DND-41 (cell line): Measurements from ENCODE around the gene PIEZO1.
A peak's percentile ranks its signal among the peaks of the same experiment; 100 is the strongest.

Experiments used
- ATAC-seq: fragments of 200-7000 bp; cut with Tn5 transposase; 3 replicates; pipeline ENCODE4 v1.9.1; 2021; ENCODE audit warnings: low read depth; ENCODE audit not compliant: insufficient read depth
- DNase-seq: peaks from one replicate; pipeline ENCODE4 v3.0.0-alpha.2; 2020
- H2AFZ ChIP-seq: 2 replicates; pipeline ENCODE4 v1.6.0; 2012; ENCODE audit warnings: low read depth, low read length
- H3K27ac ChIP-seq: 2 replicates; pipeline ENCODE4 v1.5.1; 2012; ENCODE audit warnings: low read length, inconsistent platforms
- H3K27me3 ChIP-seq: fragments of 200-600 bp; sonication (generic); 2 replicates; pipeline ENCODE4 v1.6.0; 2012; ENCODE audit warnings: low read length, mild to moderate bottlenecking, inconsistent platforms; ENCODE audit not compliant: insufficient read depth, poor library complexity
- H3K36me3 ChIP-seq: 2 replicates; pipeline ENCODE4 v1.5.1; 2012; ENCODE audit warnings: low read length, inconsistent platforms; ENCODE audit not compliant: insufficient read depth
- H3K4me1 ChIP-seq: 2 replicates; pipeline ENCODE4 v1.5.1; 2012; ENCODE audit warnings: mild to moderate bottlenecking, low read length; ENCODE audit not compliant: insufficient read depth
- H3K4me2 ChIP-seq: 2 replicates; pipeline ENCODE4 v1.6.0; 2012; ENCODE audit warnings: mild to moderate bottlenecking, moderate library complexity, low read length, inconsistent platforms; ENCODE audit not compliant: insufficient read depth
- H3K4me3 ChIP-seq, 2 experiments: fragments of 200-600 bp in 1 of 2; shearing (Covaris generic) in 1 of 2; 2 replicates each; pipeline ENCODE4 v1.5.1; 2012 to 2016; ENCODE audit warnings: inconsistent platforms in 2 of 2, low read length in 2 of 2, mild to moderate bottlenecking in 2 of 2, low read depth in 1 of 2, moderate library complexity in 1 of 2
- H3K79me2 ChIP-seq: 2 replicates; pipeline ENCODE4 v1.6.0; 2012; ENCODE audit warnings: low read length, inconsistent platforms; ENCODE audit not compliant: insufficient read depth
- H3K9ac ChIP-seq: 2 replicates; pipeline ENCODE4 v1.6.0; 2012; ENCODE audit warnings: low read depth, mild to moderate bottlenecking, inconsistent platforms, low read length, moderate library complexity
- H3K9me3 ChIP-seq: 2 replicates; pipeline ENCODE4 v1.5.1; 2012; ENCODE audit warnings: low read length, moderate library complexity, mild to moderate bottlenecking, inconsistent platforms; ENCODE audit not compliant: insufficient read depth, severe bottlenecking
- H4K20me1 ChIP-seq: 2 replicates; pipeline ENCODE4 v1.6.0; 2012; ENCODE audit warnings: low read length; ENCODE audit not compliant: insufficient read depth
- EZH2 ChIP-seq: IDR thresholded peaks from 3 replicates; pipeline ENCODE4 v1.6.1; 2012; ENCODE audit warnings: borderline replicate concordance, low read depth, mild to moderate bottlenecking, moderate library complexity, low read length, inconsistent platforms; ENCODE audit not compliant: severe bottlenecking
- TF ChIP-seq, protein P1 (sequence below): IDR thresholded peaks from 2 replicates; pipeline ENCODE4 v1.5.1; 2012; ENCODE audit warnings: borderline replicate concordance, low read length, moderate library complexity, mild to moderate bottlenecking; ENCODE audit not compliant: poor library complexity, severe bottlenecking; ENCODE audit errors: extremely low read depth

Gene PIEZO1, protein sequence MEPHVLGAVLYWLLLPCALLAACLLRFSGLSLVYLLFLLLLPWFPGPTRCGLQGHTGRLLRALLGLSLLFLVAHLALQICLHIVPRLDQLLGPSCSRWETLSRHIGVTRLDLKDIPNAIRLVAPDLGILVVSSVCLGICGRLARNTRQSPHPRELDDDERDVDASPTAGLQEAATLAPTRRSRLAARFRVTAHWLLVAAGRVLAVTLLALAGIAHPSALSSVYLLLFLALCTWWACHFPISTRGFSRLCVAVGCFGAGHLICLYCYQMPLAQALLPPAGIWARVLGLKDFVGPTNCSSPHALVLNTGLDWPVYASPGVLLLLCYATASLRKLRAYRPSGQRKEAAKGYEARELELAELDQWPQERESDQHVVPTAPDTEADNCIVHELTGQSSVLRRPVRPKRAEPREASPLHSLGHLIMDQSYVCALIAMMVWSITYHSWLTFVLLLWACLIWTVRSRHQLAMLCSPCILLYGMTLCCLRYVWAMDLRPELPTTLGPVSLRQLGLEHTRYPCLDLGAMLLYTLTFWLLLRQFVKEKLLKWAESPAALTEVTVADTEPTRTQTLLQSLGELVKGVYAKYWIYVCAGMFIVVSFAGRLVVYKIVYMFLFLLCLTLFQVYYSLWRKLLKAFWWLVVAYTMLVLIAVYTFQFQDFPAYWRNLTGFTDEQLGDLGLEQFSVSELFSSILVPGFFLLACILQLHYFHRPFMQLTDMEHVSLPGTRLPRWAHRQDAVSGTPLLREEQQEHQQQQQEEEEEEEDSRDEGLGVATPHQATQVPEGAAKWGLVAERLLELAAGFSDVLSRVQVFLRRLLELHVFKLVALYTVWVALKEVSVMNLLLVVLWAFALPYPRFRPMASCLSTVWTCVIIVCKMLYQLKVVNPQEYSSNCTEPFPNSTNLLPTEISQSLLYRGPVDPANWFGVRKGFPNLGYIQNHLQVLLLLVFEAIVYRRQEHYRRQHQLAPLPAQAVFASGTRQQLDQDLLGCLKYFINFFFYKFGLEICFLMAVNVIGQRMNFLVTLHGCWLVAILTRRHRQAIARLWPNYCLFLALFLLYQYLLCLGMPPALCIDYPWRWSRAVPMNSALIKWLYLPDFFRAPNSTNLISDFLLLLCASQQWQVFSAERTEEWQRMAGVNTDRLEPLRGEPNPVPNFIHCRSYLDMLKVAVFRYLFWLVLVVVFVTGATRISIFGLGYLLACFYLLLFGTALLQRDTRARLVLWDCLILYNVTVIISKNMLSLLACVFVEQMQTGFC (N-terminal part only)

DNA sequence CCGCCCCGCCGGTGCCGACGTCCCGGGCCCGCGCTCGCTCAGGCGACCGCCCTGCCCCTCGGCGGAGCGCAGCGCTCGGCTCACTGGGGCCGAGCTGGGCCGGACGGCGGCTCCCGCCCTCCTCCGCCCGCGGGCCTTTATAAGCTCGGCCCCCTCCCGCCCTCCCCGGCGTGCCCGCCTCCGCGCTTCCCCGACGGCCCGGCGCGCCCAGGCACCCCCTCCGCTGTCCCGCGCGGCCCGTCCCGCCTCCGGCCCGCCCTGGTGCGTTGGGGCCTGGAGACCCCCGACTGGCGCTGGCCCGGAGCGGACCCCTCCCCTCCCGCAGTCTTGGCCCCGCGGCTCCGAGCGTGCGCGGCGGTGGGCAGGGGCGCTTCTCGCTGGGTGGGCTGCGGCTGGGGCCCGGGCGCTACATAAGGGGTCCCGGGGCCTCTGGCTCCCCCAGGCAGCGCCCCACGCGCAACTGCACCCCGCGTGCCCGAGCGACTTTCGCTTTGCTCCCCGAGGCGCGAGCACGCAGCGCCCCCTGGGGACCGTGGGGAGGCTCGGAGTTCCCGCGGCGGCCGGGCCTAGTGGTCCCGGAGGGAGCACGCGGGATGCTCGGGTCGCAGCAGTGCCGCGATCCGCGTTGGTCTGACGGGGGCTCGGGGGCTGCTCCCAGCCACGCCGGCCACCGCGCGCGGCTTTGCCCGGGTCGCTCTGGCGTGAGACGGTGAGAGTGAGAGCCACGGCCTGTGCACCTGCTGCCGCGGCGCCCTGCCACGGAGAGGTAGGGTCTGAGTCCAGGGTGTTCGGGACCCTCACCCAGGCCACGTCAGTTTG is at the start of gene PIEZO1:
Gene PIEZO1 (minus strand): TSS at position 115 of the 819 bp plus-strand sequence. CDS start 256 bp downstream, outside the sequence.
- DNase-seq = peak; percentile 77
- TF ChIP-seq EZH2 = no peak
- TF ChIP-seq, protein P1, sequence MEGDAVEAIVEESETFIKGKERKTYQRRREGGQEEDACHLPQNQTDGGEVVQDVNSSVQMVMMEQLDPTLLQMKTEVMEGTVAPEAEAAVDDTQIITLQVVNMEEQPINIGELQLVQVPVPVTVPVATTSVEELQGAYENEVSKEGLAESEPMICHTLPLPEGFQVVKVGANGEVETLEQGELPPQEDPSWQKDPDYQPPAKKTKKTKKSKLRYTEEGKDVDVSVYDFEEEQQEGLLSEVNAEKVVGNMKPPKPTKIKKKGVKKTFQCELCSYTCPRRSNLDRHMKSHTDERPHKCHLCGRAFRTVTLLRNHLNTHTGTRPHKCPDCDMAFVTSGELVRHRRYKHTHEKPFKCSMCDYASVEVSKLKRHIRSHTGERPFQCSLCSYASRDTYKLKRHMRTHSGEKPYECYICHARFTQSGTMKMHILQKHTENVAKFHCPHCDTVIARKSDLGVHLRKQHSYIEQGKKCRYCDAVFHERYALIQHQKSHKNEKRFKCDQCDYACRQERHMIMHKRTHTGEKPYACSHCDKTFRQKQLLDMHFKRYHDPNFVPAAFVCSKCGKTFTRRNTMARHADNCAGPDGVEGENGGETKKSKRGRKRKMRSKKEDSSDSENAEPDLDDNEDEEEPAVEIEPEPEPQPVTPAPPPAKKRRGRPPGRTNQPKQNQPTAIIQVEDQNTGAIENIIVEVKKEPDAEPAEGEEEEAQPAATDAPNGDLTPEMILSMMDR = peak; percentile 89
- Histone ChIP-seq H3K9me3 (no peaks in the 10 kb centered on the region), H3K79me2 (peaks cover 56% of the 10 kb centered on the region), H3K9ac (peak within 1 kb of the TSS; percentile 94), H3K27ac (peak within 1 kb of the TSS; percentile 86), H3K36me3 (no peaks in the 10 kb centered on the region; the same call in 1 of the 2 replicates), H3K27me3 (no peaks in the 10 kb centered on the region), H4K20me1 (peaks cover 32% of the 10 kb centered on the region), H2AFZ (peak within 1 kb of the TSS; percentile 69), H3K4me3 (peak within 1 kb of the TSS; percentile 56 to 64), H3K4me2 (peak within 1 kb of the TSS; percentile 73), H3K4me1 (peaks cover 56% of the 10 kb centered on the region)
- peak; percentile 22 for ATAC-seq

DNA sequence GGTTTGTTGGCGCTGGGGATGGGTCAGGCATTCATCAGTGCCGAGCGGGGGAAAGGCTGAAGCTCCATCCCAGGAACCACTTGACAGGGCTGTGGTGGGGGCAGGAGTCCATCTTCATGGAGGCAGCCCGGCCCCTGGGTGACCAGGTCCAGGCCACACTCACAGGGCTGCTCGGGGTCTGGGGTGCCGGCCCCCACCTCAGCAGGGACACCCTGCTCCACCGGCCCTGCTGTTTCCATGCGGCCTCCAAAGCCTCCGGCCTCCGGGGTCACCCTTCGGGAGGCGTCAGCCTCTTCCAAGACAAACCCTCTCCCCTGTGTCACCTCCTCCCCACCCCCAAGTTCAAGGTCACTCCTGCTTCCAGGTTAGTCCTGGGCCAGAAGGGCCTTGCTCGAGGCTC is 49.6 kb upstream of the PIEZO1 start:
- no peaks in the 10 kb centered on the region for H3K9me3 ChIP-seq
- H3K4me1 ChIP-seq = no peaks in the 10 kb centered on the region
- no peak for TF ChIP-seq EZH2
- TF ChIP-seq, protein P1 = no peak
- H3K27ac ChIP-seq = no peak overlapping the region
- H4K20me1 ChIP-seq = no peaks in the 10 kb centered on the region
- H3K27me3 ChIP-seq = no peaks in the 10 kb centered on the region
- ATAC-seq = no peak
- no peak overlapping the region for H3K4me3 ChIP-seq
- no peak overlapping the region for H3K4me2 ChIP-seq
- no peak overlapping the region for H2AFZ ChIP-seq
- no peak for DNase-seq
- H3K9ac ChIP-seq = no peak overlapping the region
- H3K36me3 ChIP-seq = peaks cover 22% of the 10 kb centered on the region
- no peaks in the 10 kb centered on the region for H3K79me2 ChIP-seq

DNA sequence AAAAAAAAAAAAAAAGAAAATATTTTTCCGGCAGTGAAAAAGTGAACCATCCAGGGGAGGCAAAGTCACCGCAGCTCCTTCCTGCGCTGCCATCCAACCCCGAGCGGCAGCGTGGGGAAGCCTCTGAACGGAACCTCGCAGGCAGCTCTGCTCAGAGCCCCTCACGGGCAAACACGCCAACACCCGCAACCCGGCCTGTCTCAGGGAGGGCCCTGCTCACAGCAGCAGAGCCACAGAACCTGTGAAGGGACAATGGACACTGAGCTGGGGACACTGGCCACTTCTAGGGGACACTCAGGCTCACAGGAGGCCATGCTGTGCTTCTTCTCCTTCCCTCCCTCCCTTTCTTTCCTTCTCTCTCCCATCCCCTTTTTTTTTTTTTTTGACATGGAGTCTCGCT is 48.1 kb upstream of the PIEZO1 start:
- no peaks in the 10 kb centered on the region for H3K9me3 ChIP-seq
- no peaks in the 10 kb centered on the region for H3K4me1 ChIP-seq
- H3K4me3 ChIP-seq = no peak overlapping the region
- no peak overlapping the region for H3K9ac ChIP-seq
- no peaks in the 10 kb centered on the region for H3K27me3 ChIP-seq
- H2AFZ ChIP-seq = no peak overlapping the region
- H3K4me2 ChIP-seq = no peak overlapping the region
- TF ChIP-seq, protein P1 = no peak
- TF ChIP-seq EZH2 = no peak
- no peaks in the 10 kb centered on the region for H3K79me2 ChIP-seq
- ATAC-seq (no peak), DNase-seq (no peak)
- peaks cover 12% of the 10 kb centered on the region; the same call in 1 of the 2 replicates for H3K36me3 ChIP-seq
- H3K27ac ChIP-seq = no peak overlapping the region
- no peaks in the 10 kb centered on the region for H4K20me1 ChIP-seq
